Transverse colon (tissue), 4 donors: ENCODE data around the gene NDUFB5.

Source experiments
- EP300 ChIP-seq: sonication (generic); formaldehyde crosslinking; IDR thresholded peaks from one replicate; pipeline ENCODE4 v1.6.1; 2017; ENCODE audit warnings: antibody characterized with exemption, low read depth
- POLR2AphosphoS5 ChIP-seq, 3 donors: sonication (generic); formaldehyde crosslinking; IDR thresholded peaks; one replicate each; pipeline ENCODE4 v1.6.1; 2016; ENCODE audit warnings: antibody characterized with exemption in 3 of 3
- TF ChIP-seq, protein P1 (sequence below), 5 experiments: fragments of 200-600 bp in 3 of 5; fragments of 450-650 bp in 2 of 5; sonication (generic) in 3 of 5; IDR thresholded peaks; 1 replicate in 2 of 5; 2 replicates in 3 of 5; pipeline ENCODE4 v1.5.1; 2016 to 2017; ENCODE audit warnings: antibody characterized with exemption in 5 of 5, inconsistent platforms in 3 of 5, mild to moderate bottlenecking in 2 of 5, moderate library complexity in 1 of 5

DNA sequence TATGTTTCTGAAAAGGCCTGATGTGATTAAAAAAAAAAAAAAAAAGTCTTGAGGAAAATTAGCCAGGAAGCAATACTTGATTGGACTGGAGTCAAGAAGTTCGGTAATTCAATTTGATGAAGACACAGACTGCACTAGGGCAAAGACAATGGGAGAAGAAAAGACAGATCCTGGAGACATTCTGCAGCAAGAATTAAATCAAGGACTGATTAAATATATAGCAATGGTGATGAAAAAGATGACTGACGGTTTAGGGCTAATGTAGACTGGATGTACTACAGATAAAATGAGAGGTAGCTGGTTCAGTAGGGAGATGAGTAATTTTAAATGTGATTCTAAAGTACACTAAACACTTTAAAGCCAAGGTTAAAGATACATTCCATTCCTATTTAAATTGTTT, 13.9 kb upstream of the NDUFB5 start:
- TF ChIP-seq, protein P1, sequence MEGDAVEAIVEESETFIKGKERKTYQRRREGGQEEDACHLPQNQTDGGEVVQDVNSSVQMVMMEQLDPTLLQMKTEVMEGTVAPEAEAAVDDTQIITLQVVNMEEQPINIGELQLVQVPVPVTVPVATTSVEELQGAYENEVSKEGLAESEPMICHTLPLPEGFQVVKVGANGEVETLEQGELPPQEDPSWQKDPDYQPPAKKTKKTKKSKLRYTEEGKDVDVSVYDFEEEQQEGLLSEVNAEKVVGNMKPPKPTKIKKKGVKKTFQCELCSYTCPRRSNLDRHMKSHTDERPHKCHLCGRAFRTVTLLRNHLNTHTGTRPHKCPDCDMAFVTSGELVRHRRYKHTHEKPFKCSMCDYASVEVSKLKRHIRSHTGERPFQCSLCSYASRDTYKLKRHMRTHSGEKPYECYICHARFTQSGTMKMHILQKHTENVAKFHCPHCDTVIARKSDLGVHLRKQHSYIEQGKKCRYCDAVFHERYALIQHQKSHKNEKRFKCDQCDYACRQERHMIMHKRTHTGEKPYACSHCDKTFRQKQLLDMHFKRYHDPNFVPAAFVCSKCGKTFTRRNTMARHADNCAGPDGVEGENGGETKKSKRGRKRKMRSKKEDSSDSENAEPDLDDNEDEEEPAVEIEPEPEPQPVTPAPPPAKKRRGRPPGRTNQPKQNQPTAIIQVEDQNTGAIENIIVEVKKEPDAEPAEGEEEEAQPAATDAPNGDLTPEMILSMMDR (IDR thresholded peaks at IDR 0.05) = no peak
- TF ChIP-seq EP300 = no peak
- TF ChIP-seq POLR2AphosphoS5 (IDR thresholded peaks at IDR 0.05) = no peak
